CD4-positive, CD25-positive, alpha-beta regulatory T cell (primary cell): ENCODE data around the gene AHSP. TPM values are rescaled to one million over a fixed set of nuclear protein-coding genes. Genes with fewer than 3 reads are reported as not detected.
"Not testable (repeated sequence)": the region's sequence is repeated elsewhere in the genome, so short reads cannot be mapped to it uniquely, and the experiment has no call there.

Source experiments
- ATAC-seq, 2 donors: fragments of 150-1000 bp; cut with Tn5 transposase; one replicate each; pipeline ENCODE4 v1.10.0; 2021; ENCODE audit warnings: low read depth in 2 of 2, moderate number of reproducible peaks in 2 of 2, moderate library complexity in 1 of 2
- DNase-seq, 3 donors: peaks; one replicate each; pipeline versions ENCODE4 v3.0.0 to v3.0.0-alpha.2; 2012 to 2022; ENCODE audit warnings: mixed read lengths in 1 of 3
- H3K27ac ChIP-seq: one replicate; pipeline ENCODE4 v1.7.0; 2013; ENCODE audit warnings: mild to moderate bottlenecking, low read length; ENCODE audit not compliant: insufficient read depth, poor library complexity, severe bottlenecking
- H3K27me3 ChIP-seq: one replicate; pipeline ENCODE4 v1.7.0; 2013; ENCODE audit warnings: low read length; ENCODE audit not compliant: control insufficient read depth, insufficient read depth
- H3K36me3 ChIP-seq: one replicate; pipeline ENCODE4 v1.7.0; 2013; ENCODE audit warnings: mild to moderate bottlenecking, low read length, moderate library complexity; ENCODE audit not compliant: control insufficient read depth, insufficient read depth
- H3K4me1 ChIP-seq: 2 replicates; pipeline ENCODE4 v1.7.0; 2013; ENCODE audit warnings: mild to moderate bottlenecking, low read length; ENCODE audit not compliant: insufficient read depth, control insufficient read depth, poor library complexity, severe bottlenecking
- H3K4me3 ChIP-seq: one replicate; pipeline ENCODE4 v1.7.0; 2013; ENCODE audit warnings: low read depth, mild to moderate bottlenecking, low read length, moderate library complexity
- H3K9me3 ChIP-seq, 2 experiments: 1 replicate in 1 of 2; 2 replicates in 1 of 2; pipeline ENCODE4 v1.7.0; 2013; ENCODE audit warnings: low read length in 2 of 2, mild to moderate bottlenecking in 1 of 2, moderate library complexity in 1 of 2; ENCODE audit not compliant: control insufficient read depth in 2 of 2
- H3K27ac Mint-ChIP-seq, 3 donors: one replicate each; pipeline ENCODE4 v1.8.0; 2020 to 2022; ENCODE audit warnings: mild to moderate bottlenecking in 3 of 3, mixed read lengths in 3 of 3, moderate library complexity in 2 of 3
- H3K27me3 Mint-ChIP-seq: one replicate; pipeline ENCODE4 v1.8.0; 2022; ENCODE audit warnings: mild to moderate bottlenecking, mixed read lengths
- H3K36me3 Mint-ChIP-seq: one replicate; pipeline ENCODE4 v1.8.0; 2020; ENCODE audit warnings: mixed read lengths
- H3K4me1 Mint-ChIP-seq, 4 donors: one replicate each; pipeline ENCODE4 v1.8.0; 2020 to 2022; ENCODE audit warnings: mixed read lengths in 4 of 4, mild to moderate bottlenecking in 1 of 4
- H3K4me3 Mint-ChIP-seq, 4 donors: one replicate each; pipeline ENCODE4 v1.8.0; 2020 to 2022; ENCODE audit warnings: mild to moderate bottlenecking in 4 of 4, mixed read lengths in 4 of 4, moderate library complexity in 3 of 4
- H3K9me3 Mint-ChIP-seq, 7 donors: one replicate each; pipeline ENCODE4 v1.8.0; 2020 to 2022; ENCODE audit warnings: mixed read lengths in 7 of 7, mild to moderate bottlenecking in 3 of 7, moderate library complexity in 2 of 7
- polyA plus RNA-seq, 4 donors: library from polyadenylated mRNA; unstranded; fragments of 300-500 nt; fragmentation: Illumina TruSeq; gene quantifications; one replicate each; pipeline ENCODE4 v1.2.3, GENCODE V29; 2021
- total RNA-seq: library from RNA; stranded (reverse); gene quantifications from one replicate; pipeline ENCODE4 v1.2.3, GENCODE V29; 2022

The AHSP gene
- total and polyA plus RNA-seq, 5 donors from 2014 or later = not detected

DNA sequence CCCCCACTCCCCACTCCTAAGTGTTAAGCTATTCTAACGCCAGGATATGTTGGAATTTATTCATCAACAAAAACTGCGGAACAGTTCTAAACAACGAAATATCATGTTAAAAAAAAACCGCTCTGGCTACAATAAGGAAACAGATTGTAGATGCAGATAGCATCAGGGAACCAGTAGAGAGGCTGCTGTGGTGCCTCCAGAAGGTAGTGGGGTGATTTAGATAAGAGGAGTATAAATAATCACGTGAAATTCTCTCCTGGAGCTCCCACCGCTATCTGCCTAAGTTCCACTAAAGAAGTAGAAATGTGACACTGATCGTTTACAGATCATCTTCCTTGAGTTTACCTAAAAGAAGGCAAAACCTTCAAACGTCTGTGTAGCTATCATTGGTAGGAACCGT, 8.0 kb downstream of the AHSP start:
- Histone ChIP-seq H3K36me3 (no peaks in the 10 kb centered on the region), H3K9me3 (no peaks in the 10 kb centered on the region), H3K4me3 (no peak overlapping the region), H3K27ac (no peak overlapping the region), H3K27me3 (peaks cover 17% of the 10 kb centered on the region), H3K4me1 (peaks cover 3% of the 10 kb centered on the region)
- Mint-ChIP-seq H3K27ac (no peak overlapping the region), H3K36me3 (no peaks in the 10 kb centered on the region), H3K27me3 (peaks cover 45% of the 10 kb centered on the region), H3K4me3 (no peak overlapping the region), H3K9me3 (peaks cover 0 to 11% (median 2%) of the 10 kb centered on the region in 7 donors), H3K4me1 (peaks cover 0 to 3% (median 1%) of the 10 kb centered on the region in 4 donors)
- ATAC-seq (no peak), DNase-seq (no peak)

- Mint-ChIP-seq H3K9me3 (peaks cover 0 to 11% (median 3%) of the 10 kb centered on the region in 7 donors), H3K27me3 (peaks cover 49% of the 10 kb centered on the region), H3K36me3 (no peaks in the 10 kb centered on the region), H3K4me1 (peaks cover 0 to 3% (median 1%) of the 10 kb centered on the region in 4 donors), H3K27ac (no peak overlapping the region), H3K4me3 (no peak overlapping the region)
- Histone ChIP-seq H3K27ac (no peak overlapping the region), H3K9me3 (no peaks in the 10 kb centered on the region), H3K36me3 (no peaks in the 10 kb centered on the region), H3K4me1 (peaks cover 3% of the 10 kb centered on the region), H3K4me3 (no peak overlapping the region), H3K27me3 (peaks cover 9% of the 10 kb centered on the region)
- DNase-seq = no peak
- no peak for ATAC-seq
Measured at GRCh38 chr16:31536804-31537361, 9.2 kb downstream of the AHSP start.

DNA sequence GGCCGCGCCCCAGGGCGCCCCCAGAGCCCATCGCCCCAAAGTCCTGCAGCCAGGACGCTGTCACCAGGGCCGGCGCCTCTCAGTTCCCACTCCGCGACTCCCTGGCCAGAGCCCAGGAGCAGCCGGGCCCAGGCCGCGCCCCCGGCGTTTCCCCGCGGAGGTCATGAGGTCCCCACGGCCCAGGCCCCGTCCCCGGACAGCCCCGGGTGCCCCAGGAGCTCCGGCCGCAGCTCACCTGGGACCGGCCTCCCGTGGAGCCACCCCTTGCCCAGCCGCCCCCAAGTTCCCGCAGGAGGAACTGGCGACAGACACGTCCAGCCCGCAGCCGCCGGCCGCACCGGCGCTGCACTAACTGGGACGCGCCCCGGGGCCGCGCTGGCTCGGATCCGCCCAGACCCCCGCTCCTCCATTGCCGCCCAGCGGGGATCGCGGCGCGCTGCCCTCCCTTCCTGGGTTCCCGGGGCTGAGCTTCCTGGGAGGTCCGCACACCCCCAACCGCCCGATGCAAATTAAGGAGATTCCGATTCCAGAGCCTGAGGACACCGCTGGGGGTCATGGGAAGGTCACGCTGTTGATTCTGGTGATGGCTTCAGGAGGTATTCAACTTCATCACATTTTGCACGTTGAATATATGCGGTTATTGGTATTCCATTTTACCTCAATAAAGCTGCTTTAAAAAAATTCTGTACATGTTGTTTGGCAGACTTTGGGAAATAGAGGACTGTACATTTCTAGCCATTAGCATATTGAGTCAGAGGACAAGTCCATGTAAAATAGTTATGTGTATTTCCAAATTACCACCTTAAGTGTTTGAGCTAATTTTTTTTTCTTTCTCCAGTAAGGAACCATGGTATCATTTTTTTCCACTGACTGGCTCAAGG, 9.9 kb downstream of the AHSP start:
- Mint-ChIP-seq H3K36me3 (peaks cover 4% of the 10 kb centered on the region), H3K27ac (no peak overlapping the region), H3K9me3 (peaks cover 0 to 16% (median 4%) of the 10 kb centered on the region in 7 donors), H3K4me3 (peak overlapping the region in 2 of 4 donors; percentile 46 to 66), H3K27me3 (peaks cover 49% of the 10 kb centered on the region), H3K4me1 (peaks cover 0 to 3% (median 1%) of the 10 kb centered on the region in 4 donors)
- Histone ChIP-seq H3K27ac (no peak overlapping the region), H3K4me3 (no peak overlapping the region), H3K36me3 (no peaks in the 10 kb centered on the region), H3K27me3 (peaks cover 7% of the 10 kb centered on the region), H3K4me1 (peaks cover 3% of the 10 kb centered on the region), H3K9me3 (peaks cover 0 to 6% of the 10 kb centered on the region in 2 experiments)
- ATAC-seq = no peak
- DNase-seq = no peak

DNA sequence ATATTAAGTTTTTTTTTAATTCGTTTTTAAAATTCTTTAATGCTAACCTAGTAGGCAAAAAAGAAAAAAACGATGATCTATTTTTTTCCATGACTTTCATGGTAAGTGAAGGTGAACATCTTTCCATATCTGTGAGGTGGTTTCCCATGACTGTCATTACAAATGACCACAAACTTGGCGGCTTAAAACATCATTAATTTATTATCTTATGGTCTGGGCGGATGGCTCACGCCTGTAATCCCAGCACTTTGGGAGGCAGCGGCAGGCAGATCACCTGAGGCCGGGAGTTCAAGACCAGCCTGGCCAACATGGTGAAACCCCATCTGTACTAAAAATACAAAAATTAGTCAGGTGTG, 10.5 kb downstream of the AHSP start:
- not testable (repeated sequence) for H3K27me3 ChIP-seq, H3K27ac ChIP-seq, H3K4me1 ChIP-seq, ATAC-seq, H3K27ac Mint-ChIP-seq, H3K4me1 Mint-ChIP-seq, DNase-seq, H3K4me3 ChIP-seq, H3K36me3 ChIP-seq, H3K36me3 Mint-ChIP-seq, H3K4me3 Mint-ChIP-seq, H3K9me3 ChIP-seq
- Mint-ChIP-seq H3K9me3 (peaks cover 0 to 19% (median 4%) of the 10 kb centered on the region in 7 donors), H3K27me3 (peaks cover 49% of the 10 kb centered on the region)

- not testable (repeated sequence) for H3K36me3 Mint-ChIP-seq, H3K4me3 Mint-ChIP-seq, H3K27ac Mint-ChIP-seq, H3K9me3 ChIP-seq, H3K27ac ChIP-seq, H3K4me1 Mint-ChIP-seq, H3K27me3 ChIP-seq, H3K4me1 ChIP-seq, H3K36me3 ChIP-seq, ATAC-seq, DNase-seq, H3K4me3 ChIP-seq
- Mint-ChIP-seq H3K9me3 (peaks cover 0 to 21% (median 4%) of the 10 kb centered on the region in 7 donors), H3K27me3 (peaks cover 48% of the 10 kb centered on the region)
Measured at GRCh38 chr16:31539762-31540161, 12.1 kb downstream of the AHSP start.

DNA sequence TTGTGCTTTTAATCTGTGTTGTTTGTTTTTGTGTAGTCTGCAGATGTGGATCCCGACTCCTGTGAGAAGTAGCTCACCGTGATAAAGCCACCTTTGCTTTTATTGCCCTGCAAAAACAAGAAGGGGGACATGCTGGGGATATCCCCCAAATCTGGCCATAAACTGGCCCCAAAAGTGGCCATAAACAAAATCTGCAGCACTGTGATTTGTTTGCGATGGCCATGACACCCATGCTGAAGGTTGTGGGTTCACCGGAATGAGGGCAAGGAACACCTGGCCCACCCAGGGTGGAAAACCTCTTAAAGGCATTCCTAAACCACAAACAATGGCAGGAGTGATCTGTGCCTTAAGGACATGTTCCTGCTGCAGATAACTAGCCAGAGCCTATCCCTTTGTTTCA, 15.1 kb downstream of the AHSP start:
- Histone ChIP-seq H3K36me3 (no peaks in the 10 kb centered on the region), H3K9me3 (peaks cover 3 to 9% of the 10 kb centered on the region in 2 experiments), H3K4me1 (peaks cover under 1% of the 10 kb centered on the region), H3K27ac (no peak overlapping the region), H3K27me3 (peaks cover 5% of the 10 kb centered on the region), H3K4me3 (no peak overlapping the region)
- no peak overlapping the region for H3K27ac Mint-ChIP-seq
- DNase-seq (no peak), ATAC-seq (no peak)
- H3K4me3 Mint-ChIP-seq = no peak overlapping the region
- peaks cover 34% of the 10 kb centered on the region for H3K27me3 Mint-ChIP-seq
- peaks cover 0 to 2% (median 0%) of the 10 kb centered on the region in 4 donors for H3K4me1 Mint-ChIP-seq
- peaks cover 4% of the 10 kb centered on the region for H3K36me3 Mint-ChIP-seq
- H3K9me3 Mint-ChIP-seq = peaks cover 0 to 21% (median 4%) of the 10 kb centered on the region in 7 donors

GRCh38 chr16:31561426-31562233, 33.9 kb downstream of the AHSP start:
- no peak overlapping the region for H3K4me3 ChIP-seq
- no peaks in the 10 kb centered on the region for H3K27me3 ChIP-seq
- Mint-ChIP-seq H3K9me3 (peaks cover 0 to 5% (median 0%) of the 10 kb centered on the region in 7 donors), H3K4me1 (no peaks in the 10 kb centered on the region), H3K27ac (no peak overlapping the region), H3K27me3 (peaks cover 31% of the 10 kb centered on the region), H3K36me3 (no peaks in the 10 kb centered on the region), H3K4me3 (no peak overlapping the region)
- H3K27ac ChIP-seq = no peak overlapping the region
- H3K4me1 ChIP-seq = no peaks in the 10 kb centered on the region
- H3K36me3 ChIP-seq = no peaks in the 10 kb centered on the region
- H3K9me3 ChIP-seq = no peaks in the 10 kb centered on the region
- DNase-seq (no peak), ATAC-seq (no peak)
